Measurements from ENCODE around the gene HERC5. TPM values are rescaled to one million over a fixed set of nuclear protein-coding genes. Genes with fewer than 3 reads are reported as not detected.

The HERC5 gene
- total RNA-seq, 4 donors from 2014 or later, result 1.5 to 4.0 (median 1.5) TPM; not detected in 1

DNA sequence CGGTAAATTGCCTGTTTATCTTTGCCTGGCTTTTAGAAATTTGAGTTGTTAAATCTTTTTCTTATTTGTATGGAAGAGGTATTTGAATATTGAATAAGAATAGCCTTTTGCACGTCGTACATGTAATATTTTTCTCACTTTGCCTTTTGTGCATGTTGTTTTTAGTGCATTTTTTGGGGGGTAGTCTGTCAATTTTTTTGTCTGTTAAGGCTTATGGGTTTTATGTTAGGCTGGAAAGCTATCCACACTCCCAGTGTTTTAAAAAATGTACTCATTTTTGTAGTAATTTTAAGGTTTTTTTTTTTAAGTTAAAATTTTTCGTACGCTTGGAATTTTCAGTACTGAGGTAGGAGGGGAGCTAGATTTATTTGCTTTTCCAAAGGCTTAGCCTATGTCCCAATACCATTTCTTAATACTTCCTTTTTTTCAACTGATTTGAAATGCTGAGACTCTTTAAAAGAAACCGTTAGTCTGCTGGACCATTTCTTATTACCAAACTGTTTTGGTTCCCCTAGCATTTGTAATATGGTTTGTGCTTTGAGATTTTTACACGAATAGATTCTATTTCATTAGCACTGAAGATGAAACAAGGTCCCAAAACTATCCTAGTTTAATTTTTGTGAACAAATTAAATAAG, 1.3 kb downstream of the HERC5 start:
- WGBS, 2 donors (ENCODE audit: low coverage in 1 of 2), result 44 to 53% methylated on average over 7 of the region's 7 CpGs
- intact Hi-C loops (cut with DNase I; ENCODE audit: low total_unique reads), result loop anchor here (10.0 kb wide), 1 partner anchor 57 kb away; no protein-coding TSS in a partner anchor
- Histone ChIP-seq H3K27me3 (peaks cover 11% of the 10 kb centered on the region), H3K27ac (peak overlapping the region in 3 of 4 donors; percentile 85 to 86 (median 85)), H3K4me1 (peaks cover 0 to 13% (median 8%) of the 10 kb centered on the region in 4 donors), H3K4me3 (peak overlapping the region in 2 of 4 donors; percentile 49 to 73), H3K36me3 (peaks cover 0 to 9% (median 0%) of the 10 kb centered on the region in 4 donors), H3K9me3 (no peaks in the 10 kb centered on the region)
- in situ Hi-C loops (cut with MboI; ENCODE audit: low pct_ligation_motif_present in 1 of 4, low pct_unique_long_range_greater_than_20kb in 1 of 4, low sequenced_read_pairs in 3 of 4), result no loop called here
- TF ChIP-seq POLR2A (IDR thresholded peaks at IDR 0.05) (no peak), EP300 (IDR thresholded peaks at IDR 0.05; ENCODE audit: low read depth) (no peak)
- DNase-seq, result no peak

DNA sequence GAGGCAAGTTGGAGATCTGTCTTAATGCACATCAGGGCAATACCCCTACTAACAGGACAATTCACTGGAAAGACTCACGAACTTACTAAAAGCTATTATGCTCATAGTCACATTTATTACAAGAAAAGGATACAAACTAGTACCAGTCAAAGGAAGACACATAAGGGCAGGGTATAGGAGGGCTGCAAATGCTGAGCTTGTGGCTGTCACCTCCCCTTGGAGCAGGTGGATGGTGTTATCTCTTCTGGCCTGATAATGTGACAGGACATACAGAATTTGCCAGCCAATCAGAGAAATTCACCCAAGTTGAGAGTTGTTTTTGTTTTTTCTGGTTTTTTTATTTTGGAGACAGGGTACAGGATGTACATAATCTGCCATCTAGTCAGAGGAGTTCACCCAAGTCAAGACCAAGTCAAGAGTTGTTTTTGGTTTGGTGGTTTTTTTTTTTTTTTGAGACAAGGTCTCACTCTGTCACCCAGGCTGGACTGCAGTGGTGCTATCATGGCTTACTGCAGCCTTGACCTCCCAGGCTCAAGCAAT, 8.8 kb downstream of the HERC5 start:
- no peaks in the 10 kb centered on the region for H3K4me1 ChIP-seq
- WGBS, 2 donors (ENCODE audit: low coverage in 1 of 2), result 92 to 100% methylated on average over 1 of the region's 1 CpG
- no peak for DNase-seq
- in situ Hi-C loops (cut with MboI; ENCODE audit: low pct_ligation_motif_present in 1 of 4, low pct_unique_long_range_greater_than_20kb in 1 of 4, low sequenced_read_pairs in 3 of 4) (no loop called here), intact Hi-C loops (cut with DNase I; ENCODE audit: low total_unique reads) (no loop called here)
- H3K27ac ChIP-seq, result no peak overlapping the region
- TF ChIP-seq POLR2AphosphoS5 (IDR thresholded peaks at IDR 0.05), result no peak
- TF ChIP-seq EP300 (IDR thresholded peaks at IDR 0.05; ENCODE audit: low read depth), result no peak
- TF ChIP-seq POLR2A (IDR thresholded peaks at IDR 0.05), result no peak
- TF ChIP-seq, protein P1, sequence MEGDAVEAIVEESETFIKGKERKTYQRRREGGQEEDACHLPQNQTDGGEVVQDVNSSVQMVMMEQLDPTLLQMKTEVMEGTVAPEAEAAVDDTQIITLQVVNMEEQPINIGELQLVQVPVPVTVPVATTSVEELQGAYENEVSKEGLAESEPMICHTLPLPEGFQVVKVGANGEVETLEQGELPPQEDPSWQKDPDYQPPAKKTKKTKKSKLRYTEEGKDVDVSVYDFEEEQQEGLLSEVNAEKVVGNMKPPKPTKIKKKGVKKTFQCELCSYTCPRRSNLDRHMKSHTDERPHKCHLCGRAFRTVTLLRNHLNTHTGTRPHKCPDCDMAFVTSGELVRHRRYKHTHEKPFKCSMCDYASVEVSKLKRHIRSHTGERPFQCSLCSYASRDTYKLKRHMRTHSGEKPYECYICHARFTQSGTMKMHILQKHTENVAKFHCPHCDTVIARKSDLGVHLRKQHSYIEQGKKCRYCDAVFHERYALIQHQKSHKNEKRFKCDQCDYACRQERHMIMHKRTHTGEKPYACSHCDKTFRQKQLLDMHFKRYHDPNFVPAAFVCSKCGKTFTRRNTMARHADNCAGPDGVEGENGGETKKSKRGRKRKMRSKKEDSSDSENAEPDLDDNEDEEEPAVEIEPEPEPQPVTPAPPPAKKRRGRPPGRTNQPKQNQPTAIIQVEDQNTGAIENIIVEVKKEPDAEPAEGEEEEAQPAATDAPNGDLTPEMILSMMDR (IDR thresholded peaks at IDR 0.05), result no peak
- H3K4me3 ChIP-seq, result no peak overlapping the region
- peaks cover 0 to 9% (median 0%) of the 10 kb centered on the region in 4 donors for H3K36me3 ChIP-seq
- H3K27me3 ChIP-seq, result no peaks in the 10 kb centered on the region
- H3K9me3 ChIP-seq, result no peaks in the 10 kb centered on the region

DNA sequence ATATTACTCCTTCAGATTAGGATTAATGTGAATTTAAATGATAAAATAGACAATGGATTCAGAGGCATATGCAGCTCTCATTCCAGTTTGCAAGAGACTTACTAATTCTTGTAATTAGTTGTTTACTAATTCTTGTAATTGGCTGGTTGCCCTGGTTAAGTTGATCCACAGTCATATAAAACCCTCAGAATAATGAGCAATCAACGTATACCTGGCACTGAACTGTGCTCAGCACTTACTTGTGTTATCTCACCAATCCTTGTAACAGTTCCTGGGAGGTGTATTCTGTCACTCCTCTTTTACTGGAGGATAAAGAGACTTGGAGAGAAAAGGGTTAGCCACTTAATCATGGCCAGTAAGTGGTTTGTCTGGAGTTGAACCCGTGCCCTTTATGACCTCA, 10.5 kb downstream of the HERC5 start:
- intact Hi-C loops (cut with DNase I; ENCODE audit: low total_unique reads), result no loop called here
- H3K36me3 ChIP-seq, result peaks cover 0 to 6% (median 0%) of the 10 kb centered on the region in 4 donors
- 47 to 80% methylated on average over 1 to 2 of the region's 2 CpGs for WGBS, 2 donors (ENCODE audit: low coverage in 1 of 2)

DNA sequence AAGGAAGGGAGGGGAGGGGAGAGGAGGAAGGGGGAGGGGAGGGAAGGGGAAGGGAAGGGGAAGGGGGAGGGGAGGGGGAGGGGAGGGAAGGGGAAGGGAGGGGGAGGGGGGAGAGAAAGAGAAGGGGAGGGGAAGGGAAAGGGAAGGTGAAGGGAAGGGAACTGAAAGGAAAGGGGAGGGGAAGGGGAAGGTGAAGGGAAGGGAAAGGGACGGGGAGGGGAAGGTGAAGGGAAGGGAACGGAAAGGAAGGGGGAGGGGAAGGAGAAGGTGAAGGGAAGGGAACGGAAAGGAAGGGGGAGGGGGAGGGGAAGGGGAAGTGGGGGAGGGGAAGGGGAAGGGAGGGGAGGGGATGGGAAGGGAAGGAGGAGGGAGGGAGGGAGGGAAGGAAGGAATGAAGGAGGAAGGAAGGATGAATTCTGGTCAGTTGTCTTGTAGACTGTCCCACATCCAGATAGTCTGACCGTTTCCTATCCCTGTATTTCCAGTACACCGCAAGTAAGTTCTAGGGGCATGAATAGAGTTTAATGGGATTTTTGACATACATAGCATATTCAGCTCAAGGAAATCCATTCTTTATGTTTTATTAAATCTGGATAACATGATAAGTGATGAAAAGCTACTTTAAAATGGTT, 20.4 kb downstream of the HERC5 start:
- H3K27me3 ChIP-seq, result no peaks in the 10 kb centered on the region
- no peaks in the 10 kb centered on the region for H3K36me3 ChIP-seq
- no peak for DNase-seq
- intact Hi-C loops (cut with DNase I; ENCODE audit: low total_unique reads) (no loop called here), in situ Hi-C loops (cut with MboI; ENCODE audit: low pct_ligation_motif_present in 1 of 4, low pct_unique_long_range_greater_than_20kb in 1 of 4, low sequenced_read_pairs in 3 of 4) (no loop called here)
- TF ChIP-seq POLR2A (IDR thresholded peaks at IDR 0.05), result no peak
- TF ChIP-seq POLR2AphosphoS5 (IDR thresholded peaks at IDR 0.05), result no peak
- TF ChIP-seq, protein P1 (IDR thresholded peaks at IDR 0.05), result no peak
- TF ChIP-seq EP300 (IDR thresholded peaks at IDR 0.05; ENCODE audit: low read depth), result no peak
- H3K4me3 ChIP-seq, result no peak overlapping the region
- H3K27ac ChIP-seq, result no peak overlapping the region
- H3K4me1 ChIP-seq, result no peaks in the 10 kb centered on the region
- no peaks in the 10 kb centered on the region for H3K9me3 ChIP-seq
- 80 to 100% methylated on average over 1 to 4 of the region's 5 CpGs for WGBS, 2 donors (ENCODE audit: low coverage in 1 of 2)

More for the DNA sequence above, 10.5 kb downstream of the HERC5 start:
- TF ChIP-seq POLR2AphosphoS5 (IDR thresholded peaks at IDR 0.05), result no peak
- H3K27me3 ChIP-seq, result no peaks in the 10 kb centered on the region
- H3K4me1 ChIP-seq, result no peaks in the 10 kb centered on the region
- in situ Hi-C loops (cut with MboI; ENCODE audit: low pct_ligation_motif_present in 1 of 4, low pct_unique_long_range_greater_than_20kb in 1 of 4, low sequenced_read_pairs in 3 of 4), result no loop called here
- no peak for DNase-seq
- no peaks in the 10 kb centered on the region for H3K9me3 ChIP-seq
- no peak overlapping the region for H3K27ac ChIP-seq
- H3K4me3 ChIP-seq, result no peak overlapping the region

DNA sequence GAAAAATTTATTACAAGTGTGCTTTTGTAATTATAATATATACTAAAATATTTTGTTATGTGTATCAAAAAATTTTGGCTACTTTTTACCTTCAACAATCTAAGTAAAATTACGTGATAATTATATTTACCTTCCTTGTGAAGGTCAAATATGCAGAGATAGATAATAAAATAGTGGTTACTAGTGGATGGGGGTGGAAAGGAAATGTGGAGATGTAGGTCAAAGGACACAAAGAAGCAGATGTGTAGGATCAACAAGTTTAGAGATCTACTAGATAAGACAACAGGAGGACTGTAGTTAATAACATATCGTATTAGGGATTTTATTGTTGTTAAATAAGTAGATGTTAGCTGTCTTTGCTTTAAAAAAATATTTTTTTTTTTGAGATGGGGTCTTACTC, 21.3 kb downstream of the HERC5 start:
- 73 to 84% methylated on average over 2 of the region's 2 CpGs for WGBS, 2 donors (ENCODE audit: low coverage in 1 of 2)
- no peaks in the 10 kb centered on the region for H3K27me3 ChIP-seq
- H3K4me1 ChIP-seq, result no peaks in the 10 kb centered on the region
- no peak overlapping the region for H3K27ac ChIP-seq
- no peaks in the 10 kb centered on the region for H3K36me3 ChIP-seq
- no peak for TF ChIP-seq POLR2AphosphoS5 (IDR thresholded peaks at IDR 0.05)
- TF ChIP-seq, protein P1 (IDR thresholded peaks at IDR 0.05), result no peak
- TF ChIP-seq EP300 (IDR thresholded peaks at IDR 0.05; ENCODE audit: low read depth), result no peak
- no peak for TF ChIP-seq POLR2A (IDR thresholded peaks at IDR 0.05)
- no peaks in the 10 kb centered on the region for H3K9me3 ChIP-seq
- DNase-seq, result no peak
- intact Hi-C loops (cut with DNase I; ENCODE audit: low total_unique reads), result no loop called here
- in situ Hi-C loops (cut with MboI; ENCODE audit: low pct_ligation_motif_present in 1 of 4, low pct_unique_long_range_greater_than_20kb in 1 of 4, low sequenced_read_pairs in 3 of 4), result no loop called here
- no peak overlapping the region for H3K4me3 ChIP-seq

Data from transverse colon (tissue), 4 donors.